Neural crest cell (in vitro differentiated cells): Measurements from ENCODE around the gene TTN. TPM values are rescaled to one million over a fixed set of nuclear protein-coding genes. Genes with fewer than 3 reads are reported as not detected.

Source experiments
- DNase-seq: peaks from one replicate; pipeline ENCODE4 v3.0.0; 2021; ENCODE audit warnings: low read depth, mixed read lengths, low spot score
- H3K27ac Mint-ChIP-seq: one replicate; pipeline ENCODE4 v1.8.0; 2021; ENCODE audit warnings: mild to moderate bottlenecking, mixed read lengths; ENCODE audit not compliant: unreplicated experiment
- H3K27me3 Mint-ChIP-seq: 2 replicates; pipeline ENCODE4 v1.8.0; 2021; ENCODE audit warnings: low read depth, mild to moderate bottlenecking, mixed read lengths
- H3K36me3 Mint-ChIP-seq: 2 replicates; pipeline ENCODE4 v1.8.0; 2021; ENCODE audit warnings: low read depth, mild to moderate bottlenecking, mixed read lengths
- H3K4me1 Mint-ChIP-seq: 2 replicates; pipeline ENCODE4 v1.8.0; 2021; ENCODE audit warnings: mixed read lengths
- H3K4me3 Mint-ChIP-seq: one replicate; pipeline ENCODE4 v1.8.0; 2021; ENCODE audit warnings: mild to moderate bottlenecking, mixed read lengths
- H3K9me3 Mint-ChIP-seq: 2 replicates; pipeline ENCODE4 v1.8.0; 2021; ENCODE audit warnings: mixed read lengths
- CTCF ChIP-seq: fragments of 200-600 bp; sonication (generic); conservative IDR thresholded peaks from 2 replicates; pipeline ENCODE4 v1.5.0; 2021; ENCODE audit warnings: antibody characterized with exemption, mild to moderate bottlenecking
- total RNA-seq: library from RNA; stranded (reverse); gene quantifications from 2 replicates; pipeline ENCODE4 v1.2.1, GENCODE V29; 2021

Gene TTN
- total RNA-seq, 1 donor from 2014 or later = under 0.01 TPM

GRCh38 chr2:178627401-178627800 lies 179.8 kb downstream of the TTN start:
- Mint-ChIP-seq H3K4me1 (no peaks in the 10 kb centered on the region), H3K4me3 (no peak overlapping the region), H3K36me3 (no peaks in the 10 kb centered on the region), H3K27ac (no peak overlapping the region), H3K27me3 (no peaks in the 10 kb centered on the region), H3K9me3 (no peaks in the 10 kb centered on the region)
- no peak for DNase-seq
- no peak for TF ChIP-seq CTCF

DNA sequence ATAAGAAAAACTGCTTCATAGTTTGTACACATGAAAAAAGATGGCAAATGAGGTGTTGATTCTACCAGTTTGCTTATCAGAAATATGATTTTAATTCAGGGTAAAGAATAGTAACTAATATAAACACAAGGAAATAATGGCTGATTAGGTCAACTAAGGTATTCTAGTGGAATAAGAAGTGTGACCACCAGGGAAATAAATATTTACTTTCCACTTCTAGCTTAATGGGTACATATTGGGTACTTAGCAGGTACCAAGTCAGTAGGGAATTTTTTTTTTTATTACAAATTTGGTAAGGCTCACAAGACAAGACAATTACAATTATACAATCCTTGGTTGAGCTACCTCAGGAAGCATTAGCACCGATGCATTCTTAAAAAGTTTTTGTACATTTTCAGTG lies 191.3 kb downstream of the TTN start:
- DNase-seq = no peak
- H3K27ac Mint-ChIP-seq = no peak overlapping the region
- H3K36me3 Mint-ChIP-seq = peaks cover 20% of the 10 kb centered on the region
- no peak for TF ChIP-seq CTCF
- no peak overlapping the region for H3K4me3 Mint-ChIP-seq
- peaks cover 3% of the 10 kb centered on the region for H3K9me3 Mint-ChIP-seq
- no peaks in the 10 kb centered on the region for H3K27me3 Mint-ChIP-seq
- no peaks in the 10 kb centered on the region for H3K4me1 Mint-ChIP-seq

GRCh38 chr2:178602901-178603300 lies 204.3 kb downstream of the TTN start:
- H3K36me3 Mint-ChIP-seq = peaks cover 43% of the 10 kb centered on the region
- H3K27ac Mint-ChIP-seq = no peak overlapping the region
- H3K4me1 Mint-ChIP-seq = no peaks in the 10 kb centered on the region
- peaks cover 3% of the 10 kb centered on the region for H3K9me3 Mint-ChIP-seq
- no peak for DNase-seq
- H3K27me3 Mint-ChIP-seq = no peaks in the 10 kb centered on the region
- TF ChIP-seq CTCF = no peak
- no peak overlapping the region for H3K4me3 Mint-ChIP-seq

DNA sequence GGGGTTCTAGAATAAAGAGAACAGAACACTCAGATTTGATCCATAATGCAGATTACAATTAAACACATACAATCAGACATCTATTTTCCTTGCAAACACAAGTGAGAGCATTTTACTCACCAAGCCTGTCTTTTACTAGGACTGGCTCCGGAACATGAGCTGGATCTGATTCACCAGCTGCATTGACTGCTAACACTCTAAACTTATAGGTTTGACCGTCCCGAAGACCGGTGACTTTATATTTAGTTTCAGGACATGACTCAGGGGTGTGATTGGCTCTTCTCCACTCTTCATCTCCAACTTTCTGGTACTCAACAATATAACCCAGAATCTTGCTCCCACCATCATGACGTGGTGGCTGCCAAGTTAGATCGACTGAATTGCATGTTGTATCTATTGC lies 214.6 kb downstream of the TTN start:
- no peak overlapping the region for H3K27ac Mint-ChIP-seq
- H3K4me1 Mint-ChIP-seq = no peaks in the 10 kb centered on the region
- no peak for DNase-seq
- H3K4me3 Mint-ChIP-seq = no peak overlapping the region
- no peaks in the 10 kb centered on the region for H3K27me3 Mint-ChIP-seq
- no peak for TF ChIP-seq CTCF
- H3K9me3 Mint-ChIP-seq = peaks cover 13% of the 10 kb centered on the region
- H3K36me3 Mint-ChIP-seq = peaks cover 61% of the 10 kb centered on the region

DNA sequence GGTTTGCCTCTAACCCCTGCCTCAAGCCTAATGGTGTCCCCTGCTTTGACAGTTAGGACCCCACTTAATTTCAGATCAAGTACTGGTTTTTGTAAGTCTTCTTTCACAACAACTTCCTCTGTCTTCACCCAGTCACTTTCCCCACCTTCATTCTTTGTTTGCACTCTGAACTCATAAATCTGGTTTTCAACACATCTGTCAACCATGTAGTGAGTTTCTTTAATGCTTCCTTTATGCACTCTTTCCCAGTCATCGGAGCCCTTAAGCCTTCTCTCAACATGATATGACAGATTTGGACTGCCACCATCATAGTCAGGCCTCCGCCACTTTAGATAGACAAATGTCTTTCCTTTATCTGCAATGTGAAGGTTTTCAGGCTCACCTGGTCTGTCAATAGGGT lies 217.9 kb downstream of the TTN start:
- peaks cover 70% of the 10 kb centered on the region for H3K36me3 Mint-ChIP-seq
- DNase-seq = no peak
- TF ChIP-seq CTCF = no peak
- no peaks in the 10 kb centered on the region for H3K27me3 Mint-ChIP-seq
- no peak overlapping the region for H3K27ac Mint-ChIP-seq
- peaks cover 13% of the 10 kb centered on the region for H3K9me3 Mint-ChIP-seq
- no peak overlapping the region for H3K4me3 Mint-ChIP-seq
- H3K4me1 Mint-ChIP-seq = no peaks in the 10 kb centered on the region

- DNase-seq = no peak
- no peaks in the 10 kb centered on the region for H3K27me3 Mint-ChIP-seq
- H3K27ac Mint-ChIP-seq = no peak overlapping the region
- peaks cover 46% of the 10 kb centered on the region for H3K36me3 Mint-ChIP-seq
- peaks cover 7% of the 10 kb centered on the region for H3K9me3 Mint-ChIP-seq
- no peaks in the 10 kb centered on the region for H3K4me1 Mint-ChIP-seq
- no peak overlapping the region for H3K4me3 Mint-ChIP-seq
- TF ChIP-seq CTCF = no peak
These were observed 222.6 kb downstream of the TTN start for GRCh38 chr2:178584666-178585065.
